NCI-H526 treated with DMSO at 0.1 percent for 48 hours (cell line): ENCODE data around the gene SERINC2.
A peak's percentile ranks its signal among the peaks of the same experiment; 100 is the strongest.

Source experiments
- DNase-seq: peaks from one replicate; lab custom pipeline; 2025; lab: John Stamatoyannopoulos, UW

SERINC2 gene

GRCh38 chr1:31412732-31413404, at the start of gene SERINC2:
TSS of gene SERINC2 (plus strand) at chr1:31413213. CDS start at chr1:31413266, 53 bp downstream.
- no peak for DNase-seq

GRCh38 chr1:31364561-31365250, 48.3 kb upstream of the SERINC2 start:
- no peak for DNase-seq

DNA sequence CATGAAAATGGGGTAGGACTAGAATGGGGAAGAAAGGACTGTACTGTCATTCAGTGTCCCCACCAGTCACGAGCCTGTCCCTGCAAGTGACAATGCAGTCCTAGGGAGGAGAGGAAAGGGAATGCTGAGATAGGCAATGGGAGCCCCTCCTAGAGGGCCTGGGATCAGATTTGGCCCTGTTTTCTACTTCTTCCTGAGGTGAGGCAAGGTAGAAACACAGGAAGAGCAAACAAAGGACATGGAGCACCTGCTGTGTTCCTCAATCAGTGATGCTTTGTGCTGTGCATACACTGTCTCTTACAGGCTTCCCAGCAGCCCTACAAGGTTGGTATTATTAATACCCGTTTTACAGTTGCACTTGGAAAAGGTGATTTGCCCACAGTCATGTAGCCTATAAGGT, 46.2 kb upstream of the SERINC2 start:
- DNase-seq, result no peak

DNA sequence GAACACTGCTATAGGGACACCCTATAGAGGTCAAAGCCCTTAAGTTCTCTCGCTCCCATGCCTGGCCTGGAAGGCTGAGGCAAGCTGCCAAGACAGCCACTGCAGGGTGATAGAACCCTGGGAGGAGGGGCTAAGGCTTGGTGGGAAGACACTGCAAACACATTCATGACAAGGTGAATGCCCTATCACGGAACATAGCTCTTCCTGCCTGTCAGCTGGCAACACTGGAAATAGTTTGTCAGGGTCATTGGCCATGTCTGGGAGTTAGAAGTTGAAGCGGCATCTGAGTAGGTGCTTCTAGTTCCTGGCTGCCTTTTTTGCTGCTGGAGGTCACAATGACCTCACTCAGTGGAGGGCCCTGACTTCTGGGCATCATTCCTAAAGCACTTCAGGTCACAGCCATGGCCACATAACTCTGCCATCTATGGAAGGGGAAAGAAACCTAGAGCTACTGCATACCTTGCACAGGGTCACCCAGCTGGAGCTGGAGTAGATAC, 44.4 kb upstream of the SERINC2 start:
- no peak for DNase-seq

- DNase-seq, result no peak
These were observed 43.0 kb upstream of the SERINC2 start for GRCh38 chr1:31370021-31370420.

- DNase-seq, result no peak
These were observed 42.4 kb upstream of the SERINC2 start for GRCh38 chr1:31370565-31370964.

DNA sequence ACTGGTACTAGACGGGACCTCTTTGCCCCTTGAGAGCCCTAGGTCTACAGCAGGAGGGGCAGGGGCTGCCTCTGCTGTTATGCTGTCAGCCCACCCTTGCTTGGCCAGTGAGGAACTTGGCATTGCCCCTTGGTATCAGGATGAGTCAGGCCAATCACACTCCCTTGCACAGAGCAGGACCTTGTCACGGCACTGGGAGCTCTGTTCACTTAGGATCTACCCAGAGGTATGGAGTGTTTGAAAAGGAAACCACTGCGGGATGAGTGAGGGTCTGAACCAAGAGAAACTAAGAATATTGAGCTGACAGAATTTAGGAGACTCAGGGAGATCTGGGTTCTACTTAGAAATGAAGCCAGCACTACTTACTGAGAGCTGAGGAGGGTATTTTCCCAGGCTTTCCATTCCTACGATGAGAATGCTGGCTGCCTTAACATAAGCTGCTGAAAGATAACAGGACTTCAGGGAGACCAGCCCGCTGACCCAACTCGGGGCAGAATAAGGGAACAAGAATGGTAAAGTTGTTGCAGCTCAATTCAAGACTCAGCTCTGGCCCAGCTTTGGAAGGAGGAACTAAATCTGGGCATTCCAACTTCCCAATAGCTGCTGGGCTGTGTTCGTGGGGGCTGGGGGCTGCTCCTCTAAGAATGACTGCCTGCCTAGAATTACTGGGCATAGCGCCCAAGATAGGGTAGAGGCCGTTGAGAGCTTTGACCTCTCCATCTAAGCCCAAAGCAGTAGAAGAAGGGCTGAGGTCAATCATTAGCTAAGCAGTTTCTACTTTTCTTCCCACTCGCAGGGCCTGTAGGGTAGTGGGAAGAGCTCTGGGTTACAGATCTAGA, 41.7 kb upstream of the SERINC2 start:
- DNase-seq, result no peak

- no peak for DNase-seq
These were observed 41.0 kb upstream of the SERINC2 start for GRCh38 chr1:31372051-31372450.

DNA sequence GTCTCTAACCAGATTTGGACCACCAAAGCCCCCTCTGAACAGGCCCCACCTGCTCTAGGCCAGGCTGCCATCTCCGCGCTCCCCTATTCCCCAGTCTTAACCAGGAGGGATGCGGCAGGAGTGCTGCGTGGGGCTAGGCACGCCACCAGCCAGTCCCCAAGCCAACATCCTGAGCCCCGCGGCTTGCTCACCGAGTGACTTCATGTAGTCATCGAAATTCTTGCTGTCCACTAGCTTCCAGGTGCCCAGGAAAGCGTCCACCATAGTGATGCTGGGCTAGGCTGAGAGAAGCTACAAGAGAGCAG, 40.3 kb upstream of the SERINC2 start:
- no peak for DNase-seq

DNA sequence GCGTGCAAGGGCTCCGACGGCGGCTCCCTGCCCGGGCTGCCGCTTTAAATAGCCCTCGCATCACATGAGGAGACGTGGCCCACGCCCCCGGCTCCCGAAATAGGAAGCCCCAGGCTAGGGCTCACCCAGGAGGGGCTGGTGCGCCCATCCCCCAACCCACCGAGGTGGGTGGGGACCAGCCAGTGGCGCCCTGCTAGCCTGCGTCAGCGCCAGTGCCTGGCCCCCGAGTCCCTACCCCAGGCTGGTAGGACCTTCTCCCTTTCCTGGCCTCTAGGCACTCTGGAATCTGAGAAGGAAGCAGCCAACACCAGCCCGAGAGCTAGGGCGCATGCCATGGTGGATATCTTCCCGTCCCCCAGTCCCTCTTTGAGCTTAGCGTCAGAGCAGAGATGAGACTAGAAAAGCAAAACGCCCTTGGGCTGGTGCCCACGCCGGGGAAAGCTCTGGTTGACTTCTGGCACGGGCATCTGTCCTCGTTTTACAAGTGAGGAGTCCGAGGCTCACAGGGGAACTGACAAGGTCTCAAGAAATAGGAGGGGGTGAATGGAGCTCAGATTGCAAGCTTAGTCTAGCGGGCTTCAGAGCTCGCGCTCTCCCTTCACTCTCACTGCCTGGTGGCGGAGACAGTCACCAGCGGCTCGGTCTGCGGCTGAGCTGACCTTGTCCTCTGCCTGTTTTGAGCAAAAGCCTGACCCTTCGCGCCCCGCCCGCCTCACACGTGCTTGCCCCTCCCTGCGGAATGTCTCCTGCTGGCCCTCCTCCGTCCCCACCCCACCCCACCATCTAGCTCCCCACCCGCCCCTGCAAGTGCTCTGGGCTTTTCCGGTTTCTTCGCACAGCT, 39.7 kb upstream of the SERINC2 start, which contains the start of gene FABP3:
FABP3 (minus strand) TSS at position 21 of the 841 bp plus-strand sequence. CDS start 62 bp downstream, outside the sequence.
- DNase-seq, result peak; percentile 83

DNA sequence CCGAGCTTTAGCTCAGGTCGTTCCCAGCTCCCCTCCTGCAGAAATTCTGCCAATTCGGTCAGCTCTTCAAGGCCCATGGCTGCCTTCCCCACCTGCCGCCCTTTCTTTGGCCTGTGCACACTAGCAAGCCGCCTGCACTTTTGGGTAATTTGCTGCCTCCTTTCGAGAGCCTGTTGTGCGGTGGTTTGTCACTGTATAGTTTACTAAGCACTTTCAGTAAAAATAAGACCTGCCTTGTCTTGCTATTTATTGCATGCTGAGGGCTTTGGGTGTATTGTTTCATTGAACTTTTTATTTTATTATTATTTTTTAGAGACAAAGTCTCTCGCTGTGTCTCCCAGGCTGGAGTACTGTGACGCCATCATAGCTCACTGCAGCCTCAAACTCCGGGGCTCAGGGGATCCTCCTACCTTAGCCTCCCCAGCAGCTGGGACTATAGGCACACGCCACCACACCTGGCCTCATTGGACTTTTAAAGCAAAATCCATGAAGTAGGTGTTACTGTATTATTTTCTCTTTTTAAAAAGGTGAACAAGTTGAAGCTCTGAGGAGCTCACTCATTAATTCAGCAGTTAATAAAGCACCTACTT, 39.0 kb upstream of the SERINC2 start:
- no peak for DNase-seq

GRCh38 chr1:31374511-31375196, 38.4 kb upstream of the SERINC2 start:
- no peak for DNase-seq

DNA sequence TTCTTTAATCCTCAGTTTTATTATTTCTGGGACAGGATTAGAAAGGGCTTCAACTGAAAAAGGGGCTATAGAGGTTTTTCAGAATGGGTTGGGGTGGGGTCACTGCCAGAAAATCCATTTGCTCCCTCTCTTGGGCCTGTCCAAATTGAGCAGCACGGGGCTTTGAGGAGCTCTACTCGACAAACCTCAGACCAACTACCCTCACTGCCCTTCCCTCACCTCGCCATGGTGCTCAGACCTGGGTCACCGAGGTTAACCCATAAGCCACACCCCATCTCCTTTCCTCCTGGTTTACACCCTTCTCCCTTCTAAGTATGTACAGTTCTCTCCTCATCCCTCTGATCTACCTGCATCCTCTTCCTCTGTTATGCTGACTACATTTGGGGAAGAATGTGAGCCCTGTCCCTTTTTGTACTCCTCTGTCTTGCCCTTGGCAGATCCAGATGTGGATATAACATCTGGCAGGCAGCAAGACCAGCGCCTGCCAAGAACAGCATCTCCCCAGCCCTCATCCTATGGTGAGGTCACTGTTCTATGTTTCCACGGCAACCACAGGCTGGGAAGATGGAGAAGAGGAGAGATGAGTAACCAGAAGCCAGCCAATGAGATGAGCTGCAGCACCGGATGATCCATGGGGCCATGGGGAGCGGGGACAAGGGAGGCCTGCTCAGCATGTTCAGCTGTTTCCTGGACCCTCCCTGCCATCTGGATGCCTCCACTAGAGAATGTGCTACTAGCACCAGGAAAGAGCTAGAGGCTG, 36.5 kb upstream of the SERINC2 start:
- DNase-seq, result no peak

DNA sequence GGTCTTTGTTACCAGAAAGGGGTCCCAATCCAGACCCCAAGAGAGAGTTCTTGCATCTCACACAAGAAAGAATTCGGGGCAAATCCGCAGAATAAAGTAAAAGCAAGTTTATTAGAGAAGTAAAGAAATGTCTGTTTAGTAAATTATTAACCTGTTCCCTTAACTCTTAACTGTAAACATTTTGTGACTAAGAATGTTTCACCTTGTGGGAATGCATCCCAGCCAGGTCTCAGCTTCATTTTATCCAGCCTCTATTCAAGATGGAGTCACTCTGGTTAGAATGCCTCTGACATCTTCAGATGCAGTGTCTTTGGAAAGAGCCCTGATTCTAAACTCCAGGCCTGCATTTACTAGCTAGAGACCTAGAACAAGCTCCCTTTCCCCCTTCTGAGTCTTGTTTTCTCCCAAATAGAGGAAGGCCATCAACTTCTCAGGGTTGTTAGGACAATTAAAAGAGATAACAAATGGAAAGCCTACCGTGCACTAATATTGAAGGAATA, 35.6 kb upstream of the SERINC2 start:
- no peak for DNase-seq

DNA sequence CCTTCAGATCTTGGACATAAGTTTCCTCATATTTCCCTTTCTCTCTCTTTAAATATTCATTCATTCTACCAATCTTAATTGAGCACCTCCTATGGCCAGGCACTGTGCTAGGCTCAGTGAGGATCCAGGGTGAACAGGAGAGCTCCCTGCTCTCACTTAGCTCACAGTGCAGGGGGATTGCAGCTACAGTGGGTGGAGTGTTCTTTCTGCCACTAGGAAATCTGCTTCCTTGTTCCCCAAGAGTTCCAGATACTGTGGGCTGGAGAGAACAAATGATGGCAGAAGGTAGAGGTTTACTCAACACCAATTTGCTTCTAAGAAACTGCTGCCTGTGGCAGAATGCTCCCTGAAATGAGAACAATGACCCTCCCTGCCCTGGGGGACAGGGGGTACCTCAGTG, 35.0 kb upstream of the SERINC2 start:
- DNase-seq, result no peak

DNA sequence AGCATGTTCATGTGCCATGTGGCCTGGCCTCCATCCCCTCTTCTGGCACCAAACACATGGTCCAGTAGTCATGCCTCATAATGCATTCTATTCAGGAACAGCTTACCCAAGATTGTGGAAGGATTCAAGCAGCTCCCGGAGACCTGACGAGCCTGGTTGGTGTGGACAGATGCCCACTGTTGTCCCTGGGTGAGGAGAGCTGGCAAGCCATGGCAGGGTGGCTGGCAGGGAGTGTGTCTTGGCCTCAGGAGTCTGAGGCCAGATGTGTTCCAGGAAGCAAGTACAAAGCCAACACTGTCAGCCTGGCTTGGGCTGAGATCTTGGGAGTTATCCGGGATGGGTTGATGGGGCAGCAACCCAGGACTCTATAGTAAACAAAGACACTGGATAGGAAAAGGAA, 32.8 kb upstream of the SERINC2 start:
- DNase-seq, result no peak

- no peak for DNase-seq
These were observed 31.4 kb upstream of the SERINC2 start for GRCh38 chr1:31381394-31382294.

DNA sequence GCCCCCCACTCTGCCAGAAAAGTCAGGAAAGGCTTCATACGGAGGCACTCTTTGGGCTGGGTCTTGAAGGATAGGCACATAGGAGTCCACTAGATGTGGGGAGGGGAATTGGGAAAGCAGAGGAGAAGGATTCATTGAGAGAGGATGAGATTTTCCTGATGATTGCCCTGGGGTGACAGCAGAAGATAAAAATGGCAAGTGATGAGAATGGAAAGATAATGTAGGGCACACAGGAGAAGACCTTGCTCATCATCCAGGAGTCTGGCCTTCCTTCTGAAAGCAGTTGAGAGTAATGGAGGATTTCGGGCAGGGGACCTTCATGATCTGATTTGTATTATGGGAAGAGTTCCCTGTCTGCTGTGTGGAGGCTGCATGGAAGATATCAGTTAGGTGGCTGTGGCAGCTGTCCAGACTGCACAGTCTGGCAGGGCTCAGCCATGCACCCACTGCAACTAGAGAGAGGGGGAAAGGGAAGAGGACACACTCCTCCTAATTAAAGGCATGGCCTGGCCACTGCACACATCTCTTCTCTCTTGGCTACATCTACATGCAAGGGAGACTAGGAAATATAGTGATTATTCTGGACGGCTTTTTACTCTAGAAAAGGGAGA, 30.5 kb upstream of the SERINC2 start:
- DNase-seq, result no peak
